ENCODE data around the gene ZNRD2. TPM values are rescaled to one million over a fixed set of nuclear protein-coding genes. Genes with fewer than 3 reads are reported as not detected.

The ZNRD2 gene
- total and polyA plus RNA-seq, 10 of the 15 experiments (the other 5 are each of a cell fraction or from before 2014, with no cell fraction given) = 7.9 to 111 (median 55.4) TPM

- in situ Hi-C loops (cut with MboI) = no loop called here
- H3K4me3 ChIP-seq = no peak overlapping the region
- H3K36me3 ChIP-seq (ENCODE audit: control insufficient read depth in 2 of 2, insufficient read depth in 2 of 2, low read length in 1 of 2) = no peaks in the 10 kb centered on the region
- no peak overlapping the region for H3K4me2 ChIP-seq (ENCODE audit: control insufficient read depth, insufficient read depth)
- ChIA-PET CTCF (interaction anchor here (1.6 kb wide), 1 partner anchor 13 kb away, joined by 4 read pairs; no protein-coding TSS in a partner anchor), SMC1A (ENCODE audit: uncharacterized antibody, unreplicated experiment) (interaction anchor here (0.9 to 1.1 kb wide), 2 partner anchors 11 to 17 kb away, joined by 3 read pairs; no protein-coding TSS in a partner anchor), POLR2A (no interaction called here), RAD21 (ENCODE audit: unreplicated experiment) (no interaction called here)
- no peak overlapping the region for H3K9ac ChIP-seq (ENCODE audit: control insufficient read depth, insufficient read depth, low read length)
- no TSS peak for BruUV-seq (replicated peaks)
- ATAC-seq (no peak), FAIRE-seq (no peak), DNase-seq (ENCODE audit: low read depth, low spot score) (no peak)
- H3K4me1 ChIP-seq (ENCODE audit: control insufficient read depth, insufficient read depth, low read length) = 0 out of 2 replicates have a peak, but pooled peaks cover 2% of the 10 kb centered on the region
- 0% methylated on average over 5 of the region's 6 CpGs for WGBS (ENCODE audit: insufficient coverage, insufficient replicate concordance, low lambda C conversion rate, missing lambda C conversion rate)
- H3K27me3 ChIP-seq (replicated peaks in 1 of 2; ENCODE audit: control insufficient read depth in 2 of 2, insufficient read depth in 2 of 2, low read length in 1 of 2) = no peaks in the 10 kb centered on the region; a peak in 2 of 4 replicates
- TF ChIP-seq SKIL (IDR thresholded peaks at IDR 0.05; ENCODE audit: low read depth, poor library complexity, severe bottlenecking) (no peak), TCF7 (IDR thresholded peaks at IDR 0.05; ENCODE audit: borderline replicate concordance) (no peak), BACH1 (IDR thresholded peaks at IDR 0.05; ENCODE audit: borderline replicate concordance) (no peak), E4F1 (IDR thresholded peaks at IDR 0.05; ENCODE audit: borderline replicate concordance, partially characterized antibody) (no peak), SUZ12 (IDR thresholded peaks at IDR 0.05; ENCODE audit: unreplicated experiment) (no peak), ZBTB4 (CRISPR knock-in tag; IDR thresholded peaks at IDR 0.05) (no peak), E2F8 (IDR thresholded peaks at IDR 0.05; ENCODE audit: low read depth, partially characterized antibody) (no peak), CTCF (IDR thresholded peaks at IDR 0.05 in 2 of 3, conservative IDR thresholded peaks at IDR 0.05 in 1 of 3; ENCODE audit: control insufficient read depth in 2 of 3, extremely low read depth in 1 of 3, insufficient read depth in 1 of 3, low read depth in 3 of 3, low read length in 3 of 3) (no peak)
- no peak overlapping the region for H3K27ac ChIP-seq (ENCODE audit: control insufficient read depth, insufficient read depth)
- intact Hi-C loops (cut with micrococcal nuclease; ENCODE audit: unreplicated experiment) = no loop called here
- no peaks in the 10 kb centered on the region for H4K20me1 ChIP-seq (ENCODE audit: control insufficient read depth, insufficient read depth)
- no peaks in the 10 kb centered on the region for H3K79me2 ChIP-seq (ENCODE audit: control insufficient read depth, insufficient read depth, low read length)
- no peaks in the 10 kb centered on the region for H3K9me3 ChIP-seq (replicated peaks; ENCODE audit: control insufficient read depth, insufficient read depth, low read length)
- H2AFZ ChIP-seq (ENCODE audit: control insufficient read depth, low read depth, low read length) = no peak overlapping the region
These were observed 14.5 kb upstream of the ZNRD2 start for GRCh38 chr11:65555693-65556231.
